Astrocyte (in vitro differentiated cells and primary cell): ENCODE data around the gene DOK7. TPM values are rescaled to one million over a fixed set of nuclear protein-coding genes. Genes with fewer than 3 reads are reported as not detected.
A peak's percentile ranks its signal among the peaks of the same experiment; 100 is the strongest.

ENCODE experiments used
- DNase-seq: peaks from one replicate; pipeline ENCODE4 v3.0.0-alpha.2; 2010; ENCODE audit warnings: low read depth
- FAIRE-seq: peaks from 2 replicates; lab custom pipeline; 2011; peaks lifted over from hg19 to GRCh38; lab: Jason Lieb, UNC
- H2AFZ ChIP-seq: 2 replicates; pipeline ENCODE4 v1.6.0; 2012; ENCODE audit warnings: low read depth, low read length, inconsistent platforms
- H3K27ac ChIP-seq: 2 replicates; pipeline ENCODE4 v1.5.1; 2011; ENCODE audit warnings: low read depth, low read length, inconsistent platforms
- H3K27me3 ChIP-seq: 2 replicates; pipeline ENCODE4 v1.6.0; 2011; ENCODE audit warnings: low read length, inconsistent platforms; ENCODE audit not compliant: insufficient read depth
- H3K36me3 ChIP-seq: 2 replicates; pipeline ENCODE4 v1.5.1; 2011; ENCODE audit warnings: low read length, inconsistent platforms; ENCODE audit not compliant: insufficient read depth
- H3K4me1 ChIP-seq: 2 replicates; pipeline ENCODE4 v1.5.1; 2011; ENCODE audit warnings: low read length, inconsistent platforms; ENCODE audit not compliant: insufficient read depth
- H3K4me2 ChIP-seq: 2 replicates; pipeline ENCODE4 v1.6.0; 2012; ENCODE audit warnings: low read length, inconsistent platforms
- H3K4me3 ChIP-seq: 2 replicates; pipeline ENCODE4 v1.5.1; 2011; ENCODE audit warnings: low read depth, mild to moderate bottlenecking, low read length, inconsistent platforms; ENCODE audit not compliant: insufficient read depth
- H3K79me2 ChIP-seq: 2 replicates; pipeline ENCODE4 v1.6.0; 2012; ENCODE audit warnings: mild to moderate bottlenecking, low read length, inconsistent platforms; ENCODE audit not compliant: insufficient read depth
- H3K9ac ChIP-seq: 2 replicates; pipeline ENCODE4 v1.6.0; 2012; ENCODE audit warnings: mild to moderate bottlenecking, low read length, inconsistent platforms
- H3K9me3 ChIP-seq: 2 replicates; pipeline ENCODE4 v1.5.1; 2012; ENCODE audit warnings: low read depth, mild to moderate bottlenecking, low read length, inconsistent platforms; ENCODE audit not compliant: insufficient read depth
- H4K20me1 ChIP-seq: 2 replicates; pipeline ENCODE4 v1.6.0; 2012; ENCODE audit warnings: low read length, inconsistent platforms; ENCODE audit not compliant: insufficient read depth
- H3K27ac Mint-ChIP-seq: one replicate; pipeline ENCODE4 v1.8.0; 2021; ENCODE audit warnings: mild to moderate bottlenecking, mixed read lengths; ENCODE audit not compliant: unreplicated experiment
- H3K27me3 Mint-ChIP-seq: one replicate; pipeline ENCODE4 v1.8.0; 2021; ENCODE audit warnings: low read depth, mixed read lengths; ENCODE audit not compliant: unreplicated experiment
- H3K36me3 Mint-ChIP-seq: one replicate; pipeline ENCODE4 v1.8.0; 2021; ENCODE audit warnings: low read depth, mixed read lengths; ENCODE audit not compliant: unreplicated experiment
- H3K4me1 Mint-ChIP-seq: one replicate; pipeline ENCODE4 v1.8.0; 2021; ENCODE audit warnings: low read depth, mixed read lengths; ENCODE audit not compliant: unreplicated experiment
- H3K4me3 Mint-ChIP-seq: one replicate; pipeline ENCODE4 v1.8.0; 2021; ENCODE audit warnings: mild to moderate bottlenecking, moderate library complexity, mixed read lengths; ENCODE audit not compliant: unreplicated experiment
- H3K9me3 Mint-ChIP-seq: one replicate; pipeline ENCODE4 v1.8.0; 2021; ENCODE audit warnings: mild to moderate bottlenecking, mixed read lengths; ENCODE audit not compliant: unreplicated experiment
- EZH2 ChIP-seq: IDR thresholded peaks from 2 replicates; pipeline ENCODE4 v1.6.1; 2012; ENCODE audit warnings: mild to moderate bottlenecking, low read length, inconsistent platforms; ENCODE audit not compliant: insufficient read depth
- total RNA-seq: library from RNA; stranded (reverse); gene quantifications from 2 replicates; pipeline ENCODE4 v1.2.1, GENCODE V29; 2021
- TF ChIP-seq, protein P1 (sequence below): IDR thresholded peaks from 2 replicates; pipeline ENCODE4 v1.5.1; 2011; ENCODE audit warnings: low read depth, mild to moderate bottlenecking, inconsistent platforms, low read length, moderate library complexity; ENCODE audit not compliant: insufficient read depth

The DOK7 gene
- total RNA-seq, 1 donor from 2014 or later, result not detected

DNA sequence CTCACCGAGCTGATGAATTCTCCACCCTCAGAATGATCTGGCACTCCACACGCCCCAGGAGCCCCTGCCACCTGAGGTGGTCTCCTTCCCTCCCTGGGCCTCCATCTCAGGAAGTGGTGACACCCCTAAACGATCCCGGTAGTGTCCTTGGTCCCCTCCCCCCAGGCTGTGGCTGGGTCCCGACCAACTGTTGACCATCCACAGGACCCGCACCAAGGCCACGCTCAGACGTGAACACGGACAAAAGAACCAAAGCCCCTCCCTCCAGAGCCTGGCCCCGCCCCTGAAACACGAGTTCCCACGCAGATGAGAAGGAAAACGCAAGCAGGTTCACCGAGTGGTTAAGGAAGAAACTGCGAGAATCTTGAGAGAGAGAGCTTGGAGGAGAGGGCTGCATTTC lies 52.5 kb downstream of the DOK7 start:
- TF ChIP-seq, protein P1, sequence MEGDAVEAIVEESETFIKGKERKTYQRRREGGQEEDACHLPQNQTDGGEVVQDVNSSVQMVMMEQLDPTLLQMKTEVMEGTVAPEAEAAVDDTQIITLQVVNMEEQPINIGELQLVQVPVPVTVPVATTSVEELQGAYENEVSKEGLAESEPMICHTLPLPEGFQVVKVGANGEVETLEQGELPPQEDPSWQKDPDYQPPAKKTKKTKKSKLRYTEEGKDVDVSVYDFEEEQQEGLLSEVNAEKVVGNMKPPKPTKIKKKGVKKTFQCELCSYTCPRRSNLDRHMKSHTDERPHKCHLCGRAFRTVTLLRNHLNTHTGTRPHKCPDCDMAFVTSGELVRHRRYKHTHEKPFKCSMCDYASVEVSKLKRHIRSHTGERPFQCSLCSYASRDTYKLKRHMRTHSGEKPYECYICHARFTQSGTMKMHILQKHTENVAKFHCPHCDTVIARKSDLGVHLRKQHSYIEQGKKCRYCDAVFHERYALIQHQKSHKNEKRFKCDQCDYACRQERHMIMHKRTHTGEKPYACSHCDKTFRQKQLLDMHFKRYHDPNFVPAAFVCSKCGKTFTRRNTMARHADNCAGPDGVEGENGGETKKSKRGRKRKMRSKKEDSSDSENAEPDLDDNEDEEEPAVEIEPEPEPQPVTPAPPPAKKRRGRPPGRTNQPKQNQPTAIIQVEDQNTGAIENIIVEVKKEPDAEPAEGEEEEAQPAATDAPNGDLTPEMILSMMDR, result no peak
- TF ChIP-seq EZH2, result no peak
- Histone ChIP-seq H4K20me1 (peaks cover 23% of the 10 kb centered on the region), H3K27ac (no peak overlapping the region), H3K4me3 (no peak overlapping the region), H3K4me1 (no peaks in the 10 kb centered on the region), H3K9ac (no peak overlapping the region), H3K27me3 (no peaks in the 10 kb centered on the region), H3K36me3 (peaks cover 3% of the 10 kb centered on the region), H2AFZ (no peak overlapping the region), H3K79me2 (no peaks in the 10 kb centered on the region), H3K9me3 (no peaks in the 10 kb centered on the region), H3K4me2 (no peak overlapping the region)
- peak overlapping the region; percentile 18 for H3K27ac Mint-ChIP-seq
- DNase-seq (no peak), FAIRE-seq (no peak)
- no peaks in the 10 kb centered on the region for H3K27me3 Mint-ChIP-seq
- H3K4me3 Mint-ChIP-seq, result no peak overlapping the region
- peaks cover 33% of the 10 kb centered on the region for H3K36me3 Mint-ChIP-seq
- no peaks in the 10 kb centered on the region for H3K9me3 Mint-ChIP-seq
- H3K4me1 Mint-ChIP-seq, result no peaks in the 10 kb centered on the region

DNA sequence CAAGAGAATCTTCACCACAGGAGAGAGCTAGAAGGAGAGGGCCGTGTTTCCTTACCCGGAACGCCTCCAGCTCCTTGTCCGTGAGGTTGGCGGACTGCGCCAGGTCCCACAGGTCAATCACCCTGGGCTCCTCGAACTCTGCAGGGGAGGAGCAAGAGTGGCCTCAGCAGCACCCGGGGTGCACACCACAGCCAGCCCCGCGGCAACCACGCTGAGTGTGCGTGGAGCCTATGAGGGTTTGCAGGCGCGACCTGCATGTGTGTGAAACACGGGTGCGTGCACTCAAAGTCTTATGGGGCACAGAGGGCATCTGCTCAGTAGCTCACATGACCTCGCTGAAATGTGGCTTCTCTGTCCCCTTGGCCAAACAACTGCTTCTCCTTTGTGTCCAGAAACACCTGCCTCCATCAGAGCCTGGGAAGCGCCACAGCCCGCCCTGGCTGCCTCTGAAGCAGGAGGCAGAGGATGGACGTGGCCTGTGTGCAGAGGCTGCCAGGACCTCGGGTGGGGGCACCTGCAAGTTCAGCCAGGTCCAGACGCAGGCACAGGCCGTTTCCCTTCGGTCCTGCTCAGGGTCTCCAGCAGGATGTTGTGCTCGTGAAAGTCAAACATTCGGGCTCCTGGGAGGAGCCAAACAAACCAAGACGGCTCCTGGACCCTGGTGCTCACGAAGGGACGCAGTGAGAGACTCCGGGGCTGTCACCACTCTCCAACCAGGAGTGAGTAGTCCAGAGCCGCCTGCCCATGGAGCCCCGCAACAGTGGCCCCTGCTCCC lies 53.1 kb downstream of the DOK7 start:
- Mint-ChIP-seq H3K9me3 (no peaks in the 10 kb centered on the region), H3K27ac (no peak overlapping the region), H3K27me3 (no peaks in the 10 kb centered on the region), H3K4me3 (no peak overlapping the region), H3K36me3 (peaks cover 29% of the 10 kb centered on the region), H3K4me1 (no peaks in the 10 kb centered on the region)
- H3K9me3 ChIP-seq, result no peaks in the 10 kb centered on the region
- no peak overlapping the region for H3K27ac ChIP-seq
- H2AFZ ChIP-seq, result no peak overlapping the region
- FAIRE-seq (no peak), DNase-seq (no peak)
- H4K20me1 ChIP-seq, result peaks cover 18% of the 10 kb centered on the region
- no peak overlapping the region for H3K4me2 ChIP-seq
- H3K4me1 ChIP-seq, result no peaks in the 10 kb centered on the region
- H3K9ac ChIP-seq, result no peak overlapping the region
- no peaks in the 10 kb centered on the region for H3K27me3 ChIP-seq
- no peak overlapping the region for H3K4me3 ChIP-seq
- TF ChIP-seq, protein P1, result no peak
- no peak for TF ChIP-seq EZH2
- peaks cover 3% of the 10 kb centered on the region for H3K36me3 ChIP-seq
- H3K79me2 ChIP-seq, result no peaks in the 10 kb centered on the region
